A172 (cell line): ENCODE results near the gene TRANK1. TPM values are rescaled to one million over a fixed set of nuclear protein-coding genes. Genes with fewer than 3 reads are reported as not detected.

ENCODE experiments used
- DNase-seq: peaks from one replicate; pipeline ENCODE4 v3.0.0-alpha.2; 2015; ENCODE audit warnings: low spot score
- total RNA-seq: library from RNA; depleted of rRNA; stranded (reverse); fragments of >200 nt; shearing (Covaris generic); gene quantifications from 2 replicates; pipeline ENCODE4 v1.2.3, GENCODE V29; 2014

TRANK1 gene
- total RNA-seq, 1 experiment from 2014 or later, result 3.8 TPM

DNA sequence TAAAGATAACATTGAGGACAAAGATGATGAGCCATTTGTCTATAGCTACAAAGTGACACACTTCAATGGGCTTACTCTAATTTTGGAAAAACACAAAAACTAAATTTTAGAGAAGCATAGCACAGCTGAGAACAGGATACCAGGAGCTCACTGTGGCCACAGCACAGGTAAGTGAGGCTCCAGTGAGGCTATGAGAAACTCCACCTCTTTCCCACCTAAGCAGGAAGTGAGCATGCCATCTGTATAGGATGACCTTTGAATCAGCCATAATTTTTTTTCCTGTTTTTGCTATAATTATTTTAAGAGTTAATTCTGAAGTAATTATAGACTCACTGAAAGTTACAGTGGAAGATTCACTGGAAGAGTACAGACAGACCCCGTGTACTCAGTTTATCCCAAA lies 98.4 kb downstream of the TRANK1 start:
- DNase-seq, result no peak

DNA sequence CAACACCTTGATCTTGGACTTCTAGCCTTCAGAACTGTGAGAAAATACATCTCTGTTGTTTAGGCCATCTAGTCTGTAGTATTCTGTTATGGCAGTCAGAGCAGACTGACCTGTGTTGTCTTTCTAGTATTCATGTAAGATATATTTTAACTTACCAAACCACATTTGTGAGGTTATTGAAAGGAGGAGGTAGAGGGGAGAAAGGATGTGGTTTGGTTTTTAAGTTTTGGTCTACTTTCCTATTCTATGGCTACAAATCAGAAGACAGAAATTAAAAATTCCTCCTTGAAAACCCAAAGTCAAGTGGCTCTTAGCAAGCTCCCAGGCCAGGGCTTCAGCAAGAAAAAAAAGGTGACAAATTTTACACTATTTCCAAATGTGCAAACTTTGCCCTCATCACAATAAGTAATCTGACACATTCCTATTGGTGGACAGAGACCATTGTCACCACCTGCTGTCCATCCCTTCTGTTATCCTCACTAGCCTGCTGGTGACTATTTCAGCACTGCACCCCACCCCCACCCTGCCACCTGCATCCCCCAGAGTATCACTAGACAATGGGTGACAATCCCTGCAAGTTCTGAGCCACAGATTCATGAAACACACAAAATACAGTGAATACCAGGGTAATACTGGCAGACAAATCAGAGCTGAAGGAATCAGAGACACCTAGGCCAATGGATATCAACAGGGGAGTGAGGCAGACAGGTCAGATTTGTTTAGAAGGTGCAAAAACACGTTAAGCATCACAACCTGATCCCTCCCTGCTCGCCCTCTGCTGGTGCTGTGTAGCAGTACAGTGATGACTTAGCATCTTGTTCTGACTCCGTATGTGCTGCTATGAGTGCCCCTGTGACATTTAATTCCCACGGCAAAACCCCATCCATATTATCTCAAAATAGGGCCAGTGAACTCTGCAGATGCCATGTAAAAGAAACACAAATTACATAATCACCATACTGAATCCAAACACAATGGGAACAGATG lies 101.5 kb downstream of the TRANK1 start:
- peak; percentile 26 for DNase-seq

DNA sequence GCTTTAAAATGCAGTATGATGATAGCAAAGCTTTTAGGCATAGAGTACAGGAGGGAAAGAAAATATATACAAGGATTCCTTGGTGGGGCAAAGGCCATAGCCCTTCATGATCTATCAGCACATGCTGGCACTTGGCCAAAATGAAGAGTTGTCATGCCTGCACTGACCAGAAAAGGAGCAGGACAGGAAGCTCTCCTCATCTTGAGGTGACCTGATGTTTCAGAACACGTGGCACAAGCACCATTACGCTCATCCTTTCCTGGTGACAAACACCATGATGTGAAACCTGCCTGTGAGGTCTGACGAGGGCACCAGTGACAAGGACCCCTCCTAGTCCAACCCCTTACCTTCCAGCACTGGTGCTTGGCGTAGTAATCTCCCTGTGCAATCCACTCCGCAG lies 102.6 kb downstream of the TRANK1 start:
- DNase-seq, result no peak

DNA sequence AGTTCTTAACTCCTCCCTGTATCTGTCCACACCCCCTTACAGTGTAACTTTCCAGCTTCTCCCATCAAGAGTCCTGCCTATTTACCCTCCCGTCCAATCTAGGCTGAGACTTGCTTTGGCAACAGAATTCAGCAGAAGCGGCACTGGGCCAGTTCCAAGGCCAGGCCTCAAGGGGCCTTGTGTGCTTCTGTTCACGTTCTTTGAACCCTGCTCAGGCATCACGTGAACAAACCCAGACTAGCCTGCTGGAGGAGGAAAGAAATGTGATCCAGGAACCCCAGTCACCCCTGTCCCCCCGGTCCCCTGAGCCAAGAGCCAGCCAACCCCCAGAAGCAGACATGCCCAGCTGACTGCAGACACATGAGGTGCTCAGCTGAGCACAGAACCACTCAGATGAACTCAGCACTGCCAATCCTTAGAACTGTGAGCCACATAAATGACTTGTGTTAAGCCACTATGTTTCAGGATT lies 104.4 kb downstream of the TRANK1 start:
- no peak for DNase-seq

DNA sequence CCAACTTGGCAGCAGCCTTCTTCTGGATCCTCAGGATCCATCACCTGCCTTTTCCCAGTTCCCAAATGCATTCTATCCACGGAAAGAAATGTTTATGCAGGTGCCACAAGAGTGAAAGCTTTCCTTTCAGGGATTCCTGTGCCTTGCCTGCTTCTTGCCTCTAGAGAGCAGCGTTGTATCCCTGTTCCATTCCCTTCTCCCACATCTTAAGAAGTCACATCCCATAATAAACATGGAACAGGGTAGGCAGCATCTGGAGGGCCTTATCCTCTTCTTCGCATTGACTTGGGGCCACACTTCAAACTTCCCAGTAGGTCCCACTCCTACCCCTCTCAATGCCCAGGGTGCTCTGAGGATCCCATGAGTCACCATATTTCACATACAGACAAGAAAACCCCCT lies 107.8 kb downstream of the TRANK1 start:
- no peak for DNase-seq

DNA sequence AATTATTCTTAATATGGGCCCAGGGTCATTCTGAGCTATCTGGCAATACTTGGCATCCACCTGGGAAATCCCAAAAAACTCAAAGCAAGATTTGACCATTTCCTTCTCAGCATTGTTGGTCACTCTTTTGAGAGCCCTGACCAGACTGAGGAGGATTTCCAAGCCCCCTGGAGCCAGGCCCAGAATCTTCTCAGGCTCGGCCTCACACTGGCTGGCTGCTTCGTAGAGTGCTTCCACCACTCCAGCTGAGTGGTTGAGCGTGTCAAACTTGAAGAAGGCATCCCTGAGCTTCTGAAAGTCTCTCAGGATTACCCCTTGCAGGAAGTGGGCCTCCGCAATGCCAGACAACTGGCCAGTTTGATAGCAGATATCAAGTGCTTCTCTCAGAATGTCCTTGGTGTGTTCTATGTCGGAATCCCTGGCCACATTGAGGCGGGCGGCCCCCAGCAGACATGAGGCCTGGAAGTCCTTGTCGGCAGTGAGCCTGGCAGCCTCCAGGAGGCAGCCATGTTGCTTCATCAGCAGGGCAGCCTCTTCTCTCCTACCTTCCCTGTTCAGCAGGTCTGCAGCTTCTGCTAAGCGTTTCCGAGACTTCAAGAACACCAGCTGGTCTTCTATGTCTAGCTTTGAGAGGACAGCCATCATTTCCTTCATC lies 111.6 kb downstream of the TRANK1 start:
- DNase-seq, result no peak

DNA sequence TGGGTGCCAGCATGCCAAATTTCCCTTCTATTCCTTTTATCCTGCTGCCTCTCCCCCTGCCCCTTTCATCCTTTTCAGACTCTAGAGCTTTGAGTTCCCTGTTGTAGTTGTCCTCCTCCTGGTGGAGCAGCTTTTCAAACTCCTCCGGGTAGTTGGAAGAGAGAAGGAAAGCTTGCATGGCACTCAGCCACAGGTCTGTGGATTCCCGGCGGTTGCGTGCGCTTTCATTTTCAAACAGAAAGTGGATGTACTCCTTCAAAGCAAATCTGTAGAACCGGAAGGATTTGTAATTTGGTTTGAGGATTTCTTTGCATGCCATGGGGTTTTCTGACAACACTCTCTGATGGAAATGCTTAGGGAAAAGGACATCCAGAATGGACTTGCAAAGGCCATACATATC lies 112.4 kb downstream of the TRANK1 start:
- no peak for DNase-seq

DNA sequence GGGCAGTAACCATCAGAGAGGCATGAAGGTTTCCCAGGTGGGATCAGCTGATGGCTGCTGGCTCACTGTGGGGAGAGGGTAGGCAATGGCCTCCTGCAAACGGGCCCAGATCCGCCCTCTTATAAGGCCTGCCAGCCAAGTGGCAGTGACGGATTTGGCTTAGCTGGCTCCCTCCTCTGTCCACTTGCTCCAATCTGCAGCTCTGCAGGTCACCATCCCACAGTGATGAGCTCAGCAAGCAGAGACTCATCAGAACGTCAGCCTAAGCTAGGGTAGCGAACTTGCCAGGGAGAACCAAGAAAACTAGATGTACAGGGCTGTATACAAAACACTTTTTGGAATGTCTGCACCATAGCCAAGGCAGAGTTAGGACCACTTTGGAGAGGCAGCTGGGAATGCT lies 117.7 kb downstream of the TRANK1 start:
- DNase-seq, result no peak

DNA sequence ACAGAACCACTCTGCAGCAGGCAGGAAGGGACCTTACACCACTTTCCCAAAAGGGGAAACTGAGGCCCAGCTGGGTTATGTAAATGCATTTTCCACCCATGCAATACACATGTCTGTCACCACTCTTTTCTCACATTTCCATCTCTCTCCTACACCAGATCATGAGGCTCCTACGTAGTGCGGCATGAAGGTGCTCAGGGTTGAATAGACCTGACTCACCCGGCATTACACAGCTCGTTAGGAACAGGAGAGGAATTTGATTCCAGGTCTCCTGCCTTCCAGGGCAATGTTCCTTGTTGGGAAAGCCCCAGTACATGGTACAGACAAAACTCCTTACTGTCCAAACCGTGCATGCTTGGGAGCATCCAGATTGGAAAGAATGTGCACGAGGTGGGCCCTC lies 118.6 kb downstream of the TRANK1 start:
- no peak for DNase-seq

DNA sequence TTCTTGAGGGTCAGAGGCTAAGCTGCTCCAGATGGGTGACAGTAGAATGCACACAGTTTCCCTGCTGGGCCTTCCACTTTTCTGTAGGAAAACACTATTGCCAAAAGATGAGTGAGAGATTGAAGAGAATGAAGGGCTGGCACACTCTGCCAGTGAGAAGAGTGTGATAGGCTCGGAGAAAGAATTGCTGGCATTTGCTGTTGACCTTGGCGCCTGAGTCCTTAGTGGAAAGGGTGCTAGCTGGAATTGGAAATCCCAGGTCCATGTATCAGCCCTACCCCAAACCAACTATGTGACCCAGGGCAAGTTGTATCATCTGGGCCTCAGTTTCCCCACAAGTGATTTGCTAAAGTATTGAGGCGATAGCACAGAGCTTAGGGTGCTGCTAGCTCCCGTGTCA lies 120.4 kb downstream of the TRANK1 start:
- no peak for DNase-seq

DNA sequence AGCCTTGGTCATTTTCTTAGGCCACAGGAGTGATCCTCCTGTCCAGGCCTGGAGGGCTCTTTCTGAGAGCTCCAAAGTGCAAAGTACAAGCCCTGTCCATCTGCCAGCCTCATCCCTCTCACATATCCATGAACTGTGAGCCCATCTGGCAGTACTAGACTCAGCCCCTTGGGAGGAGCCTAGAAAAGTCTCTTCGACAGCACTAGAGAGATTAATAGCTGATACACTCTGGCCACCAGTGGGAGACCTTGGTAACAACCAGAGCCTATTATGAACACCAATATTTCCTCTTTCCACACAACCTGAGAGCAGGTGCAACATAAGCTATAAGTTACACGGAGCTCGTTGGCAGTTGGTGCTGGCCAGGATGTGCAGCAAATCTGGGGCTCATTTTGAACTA lies 121.0 kb downstream of the TRANK1 start:
- DNase-seq, result no peak

DNA sequence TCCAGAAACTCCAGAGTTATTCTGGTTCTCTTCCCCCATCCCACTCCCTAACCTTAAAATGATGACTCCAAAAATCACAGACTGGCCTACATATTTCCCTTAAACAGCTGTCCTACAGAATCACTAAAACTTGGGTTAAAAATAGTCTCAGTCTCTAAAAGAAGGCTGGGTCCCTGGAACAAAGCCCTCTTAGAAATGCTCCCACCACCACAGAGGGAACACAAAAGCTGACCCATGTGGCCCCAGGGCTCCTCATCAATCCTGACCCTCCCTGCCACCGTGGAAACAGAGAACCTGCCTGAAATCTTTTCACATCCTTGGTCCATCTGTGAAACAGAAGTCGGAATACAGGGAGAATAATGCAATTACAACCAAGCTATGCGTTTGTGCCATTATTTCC lies 124.8 kb downstream of the TRANK1 start:
- no peak for DNase-seq

DNA sequence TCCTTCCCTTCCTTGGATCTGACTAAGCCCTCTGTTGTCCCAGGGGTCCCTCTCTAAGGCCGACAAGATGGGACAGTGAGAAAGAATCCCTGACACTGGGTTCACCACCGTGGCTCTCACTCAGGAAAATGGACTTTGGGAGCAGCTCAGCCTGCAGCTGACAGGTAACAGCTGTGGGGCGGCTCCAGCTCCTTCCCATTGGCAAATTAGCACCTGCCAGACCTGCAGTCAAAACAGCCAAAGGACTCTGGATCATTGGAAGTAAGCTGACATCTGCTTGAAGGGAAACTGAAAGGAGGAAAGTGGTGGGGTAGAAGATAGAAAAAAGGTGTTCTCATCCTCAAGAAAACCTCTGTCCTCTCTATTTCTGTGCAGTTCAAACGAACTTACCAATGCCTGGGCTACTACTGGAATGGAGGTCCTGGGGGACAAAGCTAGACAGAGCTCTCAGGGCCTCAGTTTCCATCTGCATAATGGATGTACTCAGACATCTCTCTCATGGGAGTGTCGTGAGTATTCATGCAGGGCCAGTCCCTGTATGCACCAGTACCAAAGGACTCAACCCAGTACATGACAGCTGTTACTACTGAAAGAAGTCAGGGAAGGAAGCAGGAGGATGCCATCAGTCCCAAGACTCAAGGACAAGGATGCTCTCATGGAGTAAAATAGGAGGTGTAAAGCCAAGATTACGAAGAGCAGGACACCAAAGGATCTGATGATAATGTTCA lies 126.9 kb downstream of the TRANK1 start:
- no peak for DNase-seq

DNA sequence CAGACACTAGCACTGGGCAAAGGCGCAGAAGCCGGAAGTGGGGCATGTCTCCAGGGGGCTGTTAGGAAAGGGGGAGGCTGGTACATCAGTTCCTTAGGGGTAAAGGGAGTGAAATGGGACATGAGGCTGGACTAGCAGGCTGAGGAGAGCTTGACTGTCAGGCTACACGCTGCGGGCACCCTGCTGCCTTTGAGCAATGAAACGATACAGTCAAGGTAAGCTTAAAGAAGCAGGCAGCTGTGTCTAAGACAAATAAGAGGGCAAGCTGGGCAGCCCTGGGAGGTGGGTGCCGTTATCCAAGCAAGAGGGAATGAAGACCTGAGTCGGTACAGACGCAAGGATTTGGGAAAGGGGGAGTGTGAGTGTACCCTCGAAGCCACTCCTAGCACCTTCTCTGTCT lies 129.5 kb downstream of the TRANK1 start:
- DNase-seq, result no peak

DNA sequence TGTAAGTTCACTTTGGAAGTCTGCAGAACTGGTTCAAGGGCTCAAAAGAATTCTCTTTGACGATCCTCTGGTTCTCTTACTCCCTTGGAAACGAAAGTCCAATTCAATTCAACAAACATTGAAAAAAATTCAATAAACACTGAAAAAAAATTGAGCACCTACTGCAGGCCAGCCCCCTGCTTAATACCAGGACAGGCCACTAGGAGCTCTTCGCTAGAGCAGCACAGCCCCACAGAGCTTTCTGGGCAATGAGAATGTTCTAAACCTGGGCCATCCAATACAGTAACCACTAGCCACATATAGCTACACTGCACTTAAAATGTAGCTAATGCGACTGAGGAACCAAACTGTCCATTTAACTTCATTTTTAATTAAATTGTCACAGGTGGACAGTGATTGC lies 130.1 kb downstream of the TRANK1 start:
- no peak for DNase-seq

DNA sequence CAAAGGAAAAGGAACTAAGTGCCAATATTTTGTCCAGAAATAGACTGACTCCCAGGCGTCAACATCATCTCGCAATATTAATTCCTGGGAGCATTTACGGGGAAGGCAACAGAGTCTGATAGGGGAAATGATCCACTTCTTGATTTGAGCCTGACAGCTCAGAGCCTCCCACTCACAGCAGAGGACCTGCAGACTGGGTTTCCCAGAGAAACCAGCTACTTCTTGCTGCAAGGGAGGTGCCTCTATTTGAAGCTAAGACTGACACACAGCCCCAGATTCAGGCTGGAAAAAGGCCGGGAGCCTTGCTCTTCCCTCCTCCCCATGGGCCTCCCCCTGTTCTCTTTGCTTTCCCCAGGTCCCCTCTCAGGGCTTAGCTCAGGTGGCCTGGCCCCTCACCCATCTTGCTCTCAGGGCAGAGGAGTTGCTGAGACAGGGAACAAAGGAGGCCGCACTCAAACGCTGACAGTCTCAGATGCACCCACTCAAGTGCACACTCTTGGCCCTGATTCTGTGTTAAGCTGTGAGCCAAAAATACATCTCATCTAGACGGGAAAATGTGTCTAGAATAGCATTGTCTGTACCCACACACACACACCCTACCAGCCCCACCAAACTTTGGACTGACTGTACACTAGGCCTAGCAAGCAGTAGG lies 130.7 kb downstream of the TRANK1 start:
- DNase-seq, result no peak

DNA sequence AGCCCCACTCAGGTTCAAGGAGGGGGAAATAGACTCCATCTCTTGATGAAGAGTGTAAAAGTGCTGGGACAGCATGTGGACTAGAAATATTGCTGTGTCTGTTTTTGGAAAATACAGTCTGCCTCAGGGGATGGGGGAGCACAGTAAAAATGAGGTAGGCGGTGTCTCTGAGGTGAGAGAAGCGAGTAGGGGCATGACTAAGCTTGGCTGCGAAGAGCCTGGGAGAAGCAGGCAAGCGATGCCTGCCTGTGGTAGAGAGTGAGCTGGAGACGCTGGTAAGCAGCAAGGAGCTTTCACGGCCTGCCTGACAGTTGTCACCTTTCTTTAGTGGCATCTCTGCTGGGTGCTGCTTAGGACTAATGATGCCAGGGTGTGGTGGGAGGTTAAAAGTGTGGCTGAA lies 131.5 kb downstream of the TRANK1 start:
- no peak for DNase-seq

DNA sequence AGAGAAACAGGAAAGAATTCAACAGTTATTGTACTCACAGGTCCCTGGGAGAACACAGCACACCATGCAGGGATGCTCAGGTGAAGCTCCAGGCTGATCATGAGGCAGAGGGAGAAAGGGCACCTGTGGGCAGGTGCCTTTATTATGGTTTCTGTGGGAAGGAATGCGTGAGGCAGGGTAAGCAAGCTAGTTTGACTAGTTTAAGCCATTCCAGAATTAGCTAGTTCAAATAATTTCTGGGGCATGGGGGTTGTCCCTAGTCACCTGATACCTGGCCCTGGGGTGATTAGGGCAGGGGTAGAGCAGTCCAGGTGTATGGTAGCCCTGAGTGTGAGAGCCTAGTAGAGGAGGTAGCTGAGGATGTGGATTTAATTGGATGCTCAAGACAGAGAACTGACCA lies 132.6 kb downstream of the TRANK1 start:
- DNase-seq, result no peak

DNA sequence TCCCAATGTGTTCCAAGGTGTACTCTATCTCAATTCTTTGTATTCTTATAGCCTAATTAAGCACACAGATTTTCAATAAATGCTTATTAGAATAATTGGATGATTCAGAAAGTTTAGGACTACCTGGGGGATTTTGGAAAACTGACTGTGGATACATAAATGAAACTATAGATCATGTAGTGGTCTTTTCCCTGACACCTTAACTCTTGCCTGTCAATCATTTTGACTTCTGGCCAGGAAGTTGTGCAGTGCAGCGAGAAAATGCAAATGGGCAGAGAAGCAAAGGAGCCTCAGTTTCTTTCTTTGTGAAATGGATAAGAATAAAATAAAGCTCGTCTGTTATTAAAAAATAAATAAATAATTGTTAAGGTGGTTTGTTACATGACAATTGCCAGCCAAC lies 133.1 kb downstream of the TRANK1 start:
- no peak for DNase-seq

DNA sequence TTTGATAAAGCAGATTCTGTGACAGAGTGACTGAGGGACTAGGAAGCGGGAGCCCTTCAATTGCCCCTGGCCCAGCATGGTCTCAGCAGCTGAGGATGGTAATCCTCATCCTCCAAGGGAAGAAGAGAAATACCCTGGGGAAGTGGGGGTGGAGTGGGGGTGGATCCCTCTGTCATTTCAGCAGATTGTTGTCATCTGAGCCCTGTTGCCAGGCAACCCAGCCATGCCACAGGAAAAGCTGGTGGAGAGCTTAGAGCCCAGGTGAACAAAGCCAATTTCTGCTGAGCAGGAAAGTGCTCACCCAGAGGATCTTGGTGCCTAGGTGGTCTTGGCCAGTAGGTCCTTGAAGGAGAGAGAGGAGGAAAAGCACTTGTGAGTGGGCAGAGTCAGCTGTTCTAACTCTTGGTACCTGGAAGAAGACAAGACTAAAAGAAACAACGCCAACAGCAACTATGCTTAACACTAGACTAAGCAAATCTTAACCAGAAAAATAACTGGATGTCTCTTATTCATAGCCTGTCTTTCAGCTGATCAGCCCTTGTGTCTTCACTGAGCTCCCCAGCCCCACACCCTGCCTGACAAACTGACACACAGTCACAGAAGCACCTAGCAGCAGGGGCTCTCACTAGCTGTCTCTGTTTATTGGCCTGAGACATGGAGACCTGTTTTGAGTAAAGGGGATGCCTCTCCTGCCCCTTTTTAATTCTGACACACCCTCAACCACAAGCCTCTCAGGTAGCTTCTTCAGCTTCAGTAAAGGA lies 140.4 kb downstream of the TRANK1 start:
- no peak for DNase-seq
